K562 (cell line): ENCODE results near the gene PEPD. TPM values are rescaled to one million over a fixed set of nuclear protein-coding genes. Genes with fewer than 3 reads are reported as not detected.

Source experiments
- E2F5 ChIP-seq: sonication (generic); formaldehyde crosslinking; IDR thresholded peaks from 2 replicates; pipeline ENCODE4 v1.8.0; 2022; ENCODE audit warnings: mild to moderate bottlenecking, missing genetic modification reagents
- PCBP1 ChIP-seq: fragments of 200-400 bp; formaldehyde crosslinking; IDR thresholded peaks from 2 replicates; pipeline ENCODE4 v1.6.1; 2018; ENCODE audit warnings: mild to moderate bottlenecking, low read depth, low read length; ENCODE audit not compliant: poor library complexity, severe bottlenecking
- REST ChIP-seq, 2 experiments: fragments of 450-650 bp; formaldehyde crosslinking in 1 of 2; IDR thresholded peaks; 2 replicates each; pipeline versions ENCODE4 v1.4.0 to v1.6.1; 2014 to 2020; ENCODE audit warnings: mild to moderate bottlenecking in 2 of 2, borderline replicate concordance in 1 of 2, low read depth in 1 of 2
- ZNF143 ChIP-seq: sonication (generic); formaldehyde crosslinking; IDR thresholded peaks from 2 replicates; pipeline ENCODE4 v1.9.0; 2022; ENCODE audit warnings: mild to moderate bottlenecking, missing genetic modification reagents
- polyA plus RNA-seq, 8 experiments: library from polyadenylated mRNA; depleted of rRNA in 4 of 8; stranded (reverse) in 5 of 8; unstranded in 3 of 8; fragments of >200 nt; fragmentation: Nextera tagmentation in 2 of 8; fragmentation: Illumina TruSeq in 1 of 8; extraction: Ambion mirVana in 2 of 8; extraction: Trizol in 1 of 8; gene quantifications; 2 replicates each; pipeline versions ENCODE4 v1.2.1 to v1.2.3, GENCODE V29; 2011 to 2014; ENCODE audit warnings: inconsistent platforms in 1 of 8, missing spikeins in 1 of 8
- total RNA-seq, 7 experiments: library from RNA; depleted of rRNA in 6 of 7; stranded (reverse); fragments of >200 nt in 6 of 7; fragmentation: Illumina TruSeq in 2 of 7; extraction: Trizol in 2 of 7; gene quantifications; 2 replicates each; pipeline versions ENCODE4 v1.2.1 to v1.2.3, GENCODE V29; 2011 to 2021; ENCODE audit warnings: low replicate concordance in 1 of 7

PEPD gene
- total and polyA plus RNA-seq, 9 of the 15 experiments (the other 6 are each of a cell fraction or from before 2014, with no cell fraction given): 1.3 to 19.2 (median 16.0) TPM

- TF ChIP-seq REST (IDR thresholded peaks at IDR 0.05; ENCODE audit: borderline replicate concordance) (no peak), REST (CRISPR knock-in tag; IDR thresholded peaks at IDR 0.05; ENCODE audit: low read depth) (no peak), ZNF143 (CRISPR knock-in tag) (no peak), E2F5 (CRISPR knock-in tag) (no peak), PCBP1 (no peak)
These were observed 78.9 kb downstream of the PEPD start (continued) for GRCh38 chr19:33442706-33443105.
